H9 (cell line): Measurements from ENCODE around the gene ARID3A. TPM values are rescaled to one million over a fixed set of nuclear protein-coding genes. Genes with fewer than 3 reads are reported as not detected.

ENCODE experiments used
- DNase-seq: peaks from one replicate; pipeline ENCODE4 v3.0.0-alpha.2; 2017
- H2AFZ ChIP-seq: one replicate; pipeline ENCODE4 v1.6.1; 2013; ENCODE audit warnings: mild to moderate bottlenecking, low read length, control low read depth, moderate library complexity
- H2AK5ac ChIP-seq: 2 replicates; pipeline ENCODE4 v1.6.1; 2013; ENCODE audit warnings: low read length, control low read depth, mixed read lengths; ENCODE audit not compliant: insufficient read length
- H2BK120ac ChIP-seq: one replicate; pipeline ENCODE4 v1.6.1; 2013; ENCODE audit warnings: low read depth, mild to moderate bottlenecking, low read length, control low read depth, inconsistent platforms; ENCODE audit not compliant: poor library complexity, severe bottlenecking
- H2BK12ac ChIP-seq: 2 replicates; pipeline ENCODE4 v1.6.1; 2013; ENCODE audit warnings: low read length, control low read depth, mixed read lengths, low read depth; ENCODE audit not compliant: insufficient read length
- H2BK15ac ChIP-seq: 2 replicates; pipeline ENCODE4 v1.6.1; 2013; ENCODE audit warnings: low read depth, low read length, control low read depth
- H2BK20ac ChIP-seq: one replicate; pipeline ENCODE4 v1.6.1; 2013; ENCODE audit warnings: low read depth, mild to moderate bottlenecking, low read length, control low read depth, inconsistent platforms; ENCODE audit not compliant: poor library complexity, severe bottlenecking
- H2BK5ac ChIP-seq: 2 replicates; pipeline ENCODE4 v1.6.1; 2013; ENCODE audit warnings: low read length, control low read depth, mixed read lengths; ENCODE audit not compliant: insufficient read length
- H3K14ac ChIP-seq: 2 replicates; pipeline ENCODE4 v1.6.1; 2013; ENCODE audit warnings: low read length, control low read depth; ENCODE audit not compliant: insufficient read depth
- H3K18ac ChIP-seq: 2 replicates; pipeline ENCODE4 v1.6.1; 2013; ENCODE audit warnings: low read depth, mild to moderate bottlenecking, mixed read lengths, low read length, control low read depth; ENCODE audit not compliant: insufficient read length
- H3K23ac ChIP-seq: 2 replicates; pipeline ENCODE4 v1.6.1; 2013; ENCODE audit warnings: low read length, control low read depth, mixed read lengths, low read depth; ENCODE audit not compliant: insufficient read length
- H3K23me2 ChIP-seq: 2 replicates; pipeline ENCODE4 v1.6.1; 2013; ENCODE audit warnings: low read depth, mild to moderate bottlenecking, mixed read lengths, low read length, control low read depth; ENCODE audit not compliant: insufficient read length, poor library complexity, severe bottlenecking
- H3K27ac ChIP-seq: 2 replicates; pipeline ENCODE4 v1.5.1; 2013; ENCODE audit warnings: low read length, control low read depth, mixed read lengths, low read depth; ENCODE audit not compliant: insufficient read length
- H3K27me3 ChIP-seq: 2 replicates; pipeline ENCODE4 v1.6.1; 2013; ENCODE audit warnings: low read length, control low read depth, inconsistent platforms; ENCODE audit not compliant: insufficient read depth
- H3K4ac ChIP-seq: 2 replicates; pipeline ENCODE4 v1.6.1; 2013; ENCODE audit warnings: low read depth, mild to moderate bottlenecking, control low read depth, inconsistent platforms, low read length, moderate library complexity
- H3K4me1 ChIP-seq: 2 replicates; pipeline ENCODE4 v1.6.1; 2013; ENCODE audit warnings: low read length, control low read depth, inconsistent platforms; ENCODE audit not compliant: insufficient read depth
- H3K4me2 ChIP-seq: 2 replicates; pipeline ENCODE4 v1.6.1; 2013; ENCODE audit warnings: low read length, control low read depth, mixed read lengths; ENCODE audit not compliant: insufficient read length, insufficient read depth
- H3K56ac ChIP-seq: 2 replicates; pipeline ENCODE4 v1.6.1; 2013; ENCODE audit warnings: low read depth, mild to moderate bottlenecking, mixed read lengths, low read length, control low read depth; ENCODE audit not compliant: insufficient read length
- H3K79me1 ChIP-seq: 2 replicates; pipeline ENCODE4 v1.6.1; 2013; ENCODE audit warnings: low read depth, mild to moderate bottlenecking, moderate library complexity, low read length, control low read depth, inconsistent platforms; ENCODE audit not compliant: insufficient read depth, poor library complexity, severe bottlenecking
- H3K79me2 ChIP-seq: 2 replicates; pipeline ENCODE4 v1.6.1; 2013; ENCODE audit warnings: low read length, control low read depth, inconsistent platforms; ENCODE audit not compliant: insufficient read depth
- H3K9ac ChIP-seq: 2 replicates; pipeline ENCODE4 v1.6.1; 2013; ENCODE audit warnings: low read length, control low read depth, mixed read lengths; ENCODE audit not compliant: insufficient read length; ENCODE audit errors: extremely low read depth
- H3K9me3 ChIP-seq: one replicate; pipeline ENCODE4 v1.6.1; 2013; ENCODE audit warnings: low read depth, low read length, inconsistent platforms; ENCODE audit not compliant: control insufficient read depth
- H3T11ph ChIP-seq: one replicate; pipeline ENCODE4 v1.6.1; 2013; ENCODE audit warnings: mild to moderate bottlenecking, low read length, control low read depth, inconsistent platforms
- H4K20me1 ChIP-seq: one replicate; pipeline ENCODE4 v1.6.1; 2013; ENCODE audit not compliant: control insufficient read depth, insufficient read length, insufficient read depth
- H4K5ac ChIP-seq: 2 replicates; pipeline ENCODE4 v1.6.1; 2013; ENCODE audit warnings: low read depth, mild to moderate bottlenecking, mixed read lengths, low read length, control low read depth; ENCODE audit not compliant: insufficient read length
- H4K8ac ChIP-seq: replicated peaks from 2 replicates; pipeline ENCODE4 v1.6.1; 2013; ENCODE audit warnings: low read length, control low read depth, mixed read lengths, low read depth; ENCODE audit not compliant: insufficient read length
- H4K91ac ChIP-seq: 2 replicates; pipeline ENCODE4 v1.6.1; 2013; ENCODE audit warnings: low read depth, mild to moderate bottlenecking, moderate library complexity, mixed read lengths, low read length, control low read depth; ENCODE audit not compliant: insufficient read length
- H3K27ac Mint-ChIP-seq, 3 experiments: 2 replicates in 2 of 3; 3 replicates in 1 of 3; pipeline ENCODE4 v1.8.0; 2020 to 2021; ENCODE audit warnings: mixed read lengths in 3 of 3, mild to moderate bottlenecking in 1 of 3, moderate library complexity in 1 of 3
- H3K27me3 Mint-ChIP-seq: 2 replicates; pipeline ENCODE4 v1.8.0; 2021; ENCODE audit warnings: low read depth, mild to moderate bottlenecking, moderate library complexity, mixed read lengths
- H3K36me3 Mint-ChIP-seq, 3 experiments: 2 replicates in 2 of 3; 3 replicates in 1 of 3; pipeline ENCODE4 v1.8.0; 2020 to 2021; ENCODE audit warnings: low read depth in 3 of 3, mixed read lengths in 3 of 3; ENCODE audit not compliant: insufficient read depth in 1 of 3
- H3K4me1 Mint-ChIP-seq, 2 experiments: 2 replicates each; pipeline ENCODE4 v1.8.0; 2020; ENCODE audit warnings: mixed read lengths in 2 of 2
- H3K4me3 Mint-ChIP-seq, 2 experiments: 2 replicates in 1 of 2; 3 replicates in 1 of 2; pipeline ENCODE4 v1.8.0; 2020 to 2021; ENCODE audit warnings: mild to moderate bottlenecking in 2 of 2, mixed read lengths in 2 of 2, moderate library complexity in 1 of 2
- H3K9me3 Mint-ChIP-seq, 2 experiments: 2 replicates in 1 of 2; 3 replicates in 1 of 2; pipeline ENCODE4 v1.8.0; 2020; ENCODE audit warnings: mild to moderate bottlenecking in 2 of 2, mixed read lengths in 2 of 2, moderate library complexity in 1 of 2
- CTCF ChIP-seq: fragments of 200-600 bp; sonication (generic); conservative IDR thresholded peaks from 3 replicates; pipeline ENCODE4 v1.8.0; 2021; ENCODE audit warnings: antibody characterized with exemption, mild to moderate bottlenecking
- WGBS: extraction: QIAGEN DNeasy Blood & Tissue Kit; methylation state at CpG from one replicate; pipeline ENCODE4 v1.1.7; 2013; ENCODE audit warnings: missing lambda C conversion rate, low lambda C conversion rate, mixed read lengths; ENCODE audit not compliant: insufficient read length; ENCODE audit errors: extremely low coverage; 5-methylcytosine and 5-hydroxymethylcytosine counted together
- total RNA-seq: library from RNA; stranded (reverse); gene quantifications from 2 replicates; pipeline ENCODE4 v1.2.1, GENCODE V29; 2021

ARID3A gene
- total RNA-seq, 1 experiment from 2014 or later: 98.3 TPM

DNA sequence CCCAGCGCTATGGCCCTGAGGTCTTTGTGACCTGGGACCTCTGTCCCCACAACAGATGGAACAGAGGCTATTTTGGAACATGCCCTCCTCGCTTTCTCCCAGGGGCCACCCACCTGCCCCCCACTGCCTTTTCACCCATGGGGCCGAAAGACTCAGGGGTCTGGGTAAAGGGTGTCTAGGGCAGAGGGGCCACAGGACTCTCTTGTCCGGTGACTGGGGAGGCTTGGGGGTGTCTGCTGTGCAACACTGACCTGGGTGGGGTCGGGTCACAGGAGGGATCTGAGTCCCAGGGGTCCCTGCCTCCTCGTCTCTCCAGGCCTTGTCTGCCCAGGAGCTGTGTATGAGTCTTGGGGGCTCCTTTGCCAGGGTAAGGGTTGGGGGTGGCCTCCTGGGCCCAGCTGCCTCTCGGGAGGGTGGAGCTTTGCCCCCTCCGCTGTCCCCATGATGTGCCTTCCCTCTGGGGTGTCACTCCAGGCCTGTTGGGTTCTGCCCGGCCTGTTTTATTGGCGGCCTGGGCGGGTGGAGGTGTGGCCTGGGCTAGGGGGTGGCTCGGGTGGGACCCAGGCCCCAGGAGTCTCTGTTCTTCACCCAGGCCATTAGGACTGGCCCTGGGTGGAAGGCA is 2.1 kb downstream of the ARID3A start:
- H2BK12ac ChIP-seq: no peak overlapping the region
- peak; percentile 73 for DNase-seq
- H4K8ac ChIP-seq: no peak overlapping the region
- no peak overlapping the region for H2AK5ac ChIP-seq
- no peak overlapping the region for H4K91ac ChIP-seq
- H3K27me3 Mint-ChIP-seq: peaks cover 7% of the 10 kb centered on the region
- H3K36me3 Mint-ChIP-seq: peaks cover 7 to 33% (median 23%) of the 10 kb centered on the region in 3 experiments
- H3K4me1 ChIP-seq: no peaks in the 10 kb centered on the region
- H3K27me3 ChIP-seq: no peaks in the 10 kb centered on the region
- H3K9me3 Mint-ChIP-seq: no peaks in the 10 kb centered on the region
- H2BK5ac ChIP-seq: no peak overlapping the region
- no peak overlapping the region for H3K27ac ChIP-seq
- H3T11ph ChIP-seq: no peak overlapping the region
- no peak overlapping the region for H3K4me2 ChIP-seq
- peak overlapping the region; percentile 78 to 91; a peak in 4 of 5 replicates for H3K4me3 Mint-ChIP-seq
- peaks cover 7 to 20% of the 10 kb centered on the region in 2 experiments for H3K4me1 Mint-ChIP-seq
- H3K23ac ChIP-seq: no peak overlapping the region
- no peak overlapping the region for H3K9ac ChIP-seq
- no peaks in the 10 kb centered on the region for H3K9me3 ChIP-seq
- no peaks in the 10 kb centered on the region for H3K79me1 ChIP-seq
- peaks cover 3% of the 10 kb centered on the region for H3K23me2 ChIP-seq
- no peak overlapping the region for H2BK15ac ChIP-seq
- H3K14ac ChIP-seq: no peak overlapping the region
- WGBS: no CpG with 5 or more reads among the region's 12 CpGs
- H3K56ac ChIP-seq: no peak overlapping the region
- no peak overlapping the region for H3K18ac ChIP-seq
- H4K20me1 ChIP-seq: no peaks in the 10 kb centered on the region
- no peak for TF ChIP-seq CTCF
- no peak overlapping the region for H2BK20ac ChIP-seq
- H3K79me2 ChIP-seq: no peaks in the 10 kb centered on the region; the same call in 1 of the 2 replicates
- no peak overlapping the region for H4K5ac ChIP-seq
- no peak overlapping the region for H3K27ac Mint-ChIP-seq
- H3K4ac ChIP-seq: no peak overlapping the region
- no peak overlapping the region for H2BK120ac ChIP-seq
- H2AFZ ChIP-seq: no peak overlapping the region
